Activated B cell treated with CpG ODN at 0.5 μM for 24 hours (primary cell): ENCODE results near the gene MIDN. TPM values are rescaled to one million over a fixed set of nuclear protein-coding genes. Genes with fewer than 3 reads are reported as not detected.
A peak's percentile ranks its signal among the peaks of the same experiment; 100 is the strongest.

Source experiments
- ATAC-seq: fragments of 200-7000 bp; cut with Tn5 transposase; one replicate; pipeline ENCODE4 v1.10.0; 2021; ENCODE audit warnings: low read depth, mild to moderate bottlenecking, moderate library complexity
- CTCF ChIA-PET: fragments of 350-600 bp; sonication (Branson Sonifier 250); formaldehyde crosslinking; loops from one replicate; lab custom pipeline; 2021; ENCODE audit warnings: antibody characterized with exemption; lab: Charles Lee
- POLR2A ChIA-PET: fragments of 350-600 bp; sonication (Branson Sonifier 250); formaldehyde crosslinking; loops from one replicate; lab custom pipeline; 2021; ENCODE audit warnings: antibody characterized with exemption; lab: Charles Lee
- DNase-seq: peaks from one replicate; pipeline ENCODE4 v3.0.0; 2022
- H3K27ac Mint-ChIP-seq: one replicate; pipeline ENCODE4 v1.8.0; 2020; ENCODE audit warnings: mixed read lengths
- H3K27me3 Mint-ChIP-seq: one replicate; pipeline ENCODE4 v1.8.0; 2021; ENCODE audit warnings: mixed read lengths
- H3K36me3 Mint-ChIP-seq: one replicate; pipeline ENCODE4 v1.8.0; 2021; ENCODE audit warnings: low read depth, mixed read lengths
- H3K4me1 Mint-ChIP-seq: one replicate; pipeline ENCODE4 v1.8.0; 2021; ENCODE audit warnings: mixed read lengths
- H3K4me3 Mint-ChIP-seq: one replicate; pipeline ENCODE4 v1.8.0; 2020; ENCODE audit warnings: mild to moderate bottlenecking, mixed read lengths
- H3K9me3 Mint-ChIP-seq: one replicate; pipeline ENCODE4 v1.8.0; 2020; ENCODE audit warnings: mixed read lengths
- CTCF ChIP-seq: fragments of 200-600 bp; IDR thresholded peaks from one replicate; pipeline ENCODE4 v1.8.0; 2022; ENCODE audit warnings: antibody characterized with exemption, mild to moderate bottlenecking
- intact Hi-C: fragments of 100-400 bp; cut with micrococcal nuclease; formaldehyde crosslinking; loops from one replicate; pipeline ENCODE4 v1.15.1; 2024
- total RNA-seq: library from RNA; stranded (reverse); gene quantifications from 2 replicates; pipeline ENCODE4 v1.2.3, GENCODE V29; 2022

The MIDN gene
- total RNA-seq, 1 donor from 2014 or later, result 68.4 TPM

GRCh38 chr19:1267477-1268225, 19.3 kb downstream of the MIDN start:
- no peak for TF ChIP-seq CTCF
- no peak for DNase-seq
- POLR2A ChIA-PET, result interaction anchor here (1.0 to 11.5 kb wide), 6 partner anchors 8 to 173 kb away, joined by 4 to 824 read pairs (median 57); partner anchors contain the start of genes ATP5F1D, CBARP, FAM174C and POLR2E
- peaks cover 28% of the 10 kb centered on the region for H3K36me3 Mint-ChIP-seq
- CTCF ChIA-PET, result interaction anchor here (1.5 to 9.8 kb wide), 4 partner anchors 14 to 25 kb away, joined by 8 to 540 read pairs (median 18); partner anchors contain the start of gene ATP5F1D
- no peaks in the 10 kb centered on the region for H3K9me3 Mint-ChIP-seq
- intact Hi-C loops, result loop anchor here (2.0 kb wide), 2 partner anchors 139 to 471 kb away; partner anchors contain the start of genes DAZAP1 and PTBP1
- no peaks in the 10 kb centered on the region for H3K27me3 Mint-ChIP-seq
- peak overlapping the region; percentile 57 for H3K4me3 Mint-ChIP-seq
- peaks cover 81% of the 10 kb centered on the region for H3K4me1 Mint-ChIP-seq
- ATAC-seq, result no peak
- H3K27ac Mint-ChIP-seq, result peak overlapping the region; percentile 56

GRCh38 chr19:1268226-1269064, 20.1 kb downstream of the MIDN start:
- H3K27ac Mint-ChIP-seq, result peak overlapping the region; percentile 85
- H3K9me3 Mint-ChIP-seq, result no peaks in the 10 kb centered on the region
- no peak for TF ChIP-seq CTCF
- no peaks in the 10 kb centered on the region for H3K27me3 Mint-ChIP-seq
- H3K4me3 Mint-ChIP-seq, result peak overlapping the region; percentile 80
- intact Hi-C loops, result loop anchor here (1.0 to 2.0 kb wide), 3 partner anchors 7 to 472 kb away; partner anchors contain the start of genes DAZAP1 and PTBP1
- ChIA-PET POLR2A (interaction anchor here (0.6 to 11.5 kb wide), 84 partner anchors 9 to 1682 kb away, joined by 3 to 824 read pairs (median 5); partner anchors contain the start of genes ABCA7, ARHGAP45, ATP5F1D and C19orf25), CTCF (interaction anchor here (2.5 to 9.8 kb wide), 2 partner anchors 22 to 26 kb away, joined by 10 to 540 read pairs; partner anchors contain the start of gene ATP5F1D)
- no peak for DNase-seq
- H3K4me1 Mint-ChIP-seq, result peaks cover 79% of the 10 kb centered on the region
- peaks cover 36% of the 10 kb centered on the region for H3K36me3 Mint-ChIP-seq
- no peak for ATAC-seq

DNA sequence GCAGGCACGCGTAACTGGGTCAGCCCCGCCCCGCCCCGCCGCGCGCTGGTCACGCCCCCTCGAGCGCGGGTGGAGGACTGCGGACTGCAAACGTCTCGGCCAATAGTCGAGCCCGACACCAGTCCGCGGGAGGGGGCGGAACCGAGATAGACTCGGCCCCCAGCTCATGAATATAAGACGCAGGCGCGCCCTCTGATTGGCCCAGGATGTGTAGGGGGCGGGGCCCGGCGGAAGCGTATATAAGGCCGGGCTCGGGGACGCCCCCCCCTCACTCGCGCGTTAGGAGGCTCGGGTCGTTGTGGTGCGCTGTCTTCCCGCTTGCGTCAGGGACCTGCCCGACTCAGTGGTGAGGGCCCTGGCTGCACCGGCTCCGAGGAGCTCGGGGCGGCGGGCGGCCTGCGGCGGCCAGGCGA, 20.7 kb downstream of the MIDN start, which contains the start of gene CIRBP:
Gene CIRBP (plus strand): TSS at position 268 of the 413 bp plus-strand sequence. CDS start 1,602 bp downstream, outside the sequence.
- DNase-seq (peak; percentile 99), ATAC-seq (peak; percentile 72)
- H3K4me1 Mint-ChIP-seq, result peaks cover 79% of the 10 kb centered on the region
- H3K27me3 Mint-ChIP-seq, result no peaks in the 10 kb centered on the region
- TF ChIP-seq CTCF, result no peak
- peak within 1 kb of the TSS; percentile 86 for H3K4me3 Mint-ChIP-seq
- intact Hi-C loops, result loop anchor here (1.0 to 2.0 kb wide), 3 partner anchors 8 to 472 kb away; partner anchors contain the start of genes DAZAP1 and PTBP1
- CTCF ChIA-PET, result interaction anchor here (0.8 to 9.8 kb wide), 3 partner anchors 17 to 406 kb away, joined by 3 to 540 read pairs (median 3); partner anchors contain the start of gene ATP5F1D
- POLR2A ChIA-PET, result interaction anchor here (0.5 to 11.5 kb wide), 88 partner anchors 8 to 1681 kb away, joined by 3 to 824 read pairs (median 5); partner anchors contain the start of genes ABCA7, ARHGAP45, ATP5F1D and C19orf25
- H3K9me3 Mint-ChIP-seq, result no peaks in the 10 kb centered on the region
- peak within 1 kb of the TSS; percentile 85 for H3K27ac Mint-ChIP-seq
- peaks cover 42% of the 10 kb centered on the region for H3K36me3 Mint-ChIP-seq

GRCh38 chr19:1269478-1270212, 21.3 kb downstream of the MIDN start:
- ATAC-seq (peak; percentile 9), DNase-seq (peak; percentile 86)
- H3K27ac Mint-ChIP-seq, result peak overlapping the region; percentile 80
- H3K36me3 Mint-ChIP-seq, result peaks cover 45% of the 10 kb centered on the region
- H3K9me3 Mint-ChIP-seq, result no peaks in the 10 kb centered on the region
- peaks cover 77% of the 10 kb centered on the region for H3K4me1 Mint-ChIP-seq
- H3K27me3 Mint-ChIP-seq, result no peaks in the 10 kb centered on the region
- TF ChIP-seq CTCF, result no peak
- intact Hi-C loops, result loop anchor here (1.0 to 2.0 kb wide), 3 partner anchors 8 to 473 kb away; partner anchors contain the start of genes DAZAP1 and PTBP1
- peak overlapping the region; percentile 86 for H3K4me3 Mint-ChIP-seq
- CTCF ChIA-PET, result interaction anchor here (0.8 to 9.8 kb wide), 3 partner anchors 18 to 407 kb away, joined by 3 to 540 read pairs (median 3); partner anchors contain the start of gene ATP5F1D
- POLR2A ChIA-PET, result interaction anchor here (0.5 to 11.5 kb wide), 64 partner anchors 8 to 1681 kb away, joined by 3 to 824 read pairs (median 6); partner anchors contain the start of genes ABCA7, ARHGAP45, ATP5F1D and C19orf25
